HCT116 (cell line): ENCODE data around the gene KLF11. TPM values are rescaled to one million over a fixed set of nuclear protein-coding genes. Genes with fewer than 3 reads are reported as not detected.

ENCODE experiments used
- ATAC-seq: fragments of 200-7000 bp; cut with Tn5 transposase; 2 replicates; pipeline ENCODE4 v1.9.1; 2020; ENCODE audit warnings: mild to moderate bottlenecking, moderate library complexity
- BruUV-seq: library from RNA; stranded (reverse); fragments of 400-500 nt; replicated peaks from 2 replicates; lab custom pipeline; 2021; lab: Mats Ljungman, UMichigan
- CTCF ChIA-PET: fragments of 300-600 bp; sonication (Branson Sonifier 250); formaldehyde crosslinking; loops from one replicate; lab custom pipeline; 2021; ENCODE audit warnings: antibody characterized with exemption; lab: Charles Lee
- POLR2A ChIA-PET: fragments of 300-600, 350-600 bp; sonication (Branson Sonifier 250); formaldehyde crosslinking; loops from one replicate; lab custom pipeline; 2021; ENCODE audit warnings: antibody characterized with exemption; lab: Charles Lee
- RAD21 ChIA-PET, 2 experiments: fragments of 300-600 bp; sonication (Branson Sonifier 250); formaldehyde crosslinking; loops; one replicate each; lab custom pipeline; 2023; ENCODE audit warnings: low total read pairs in 2 of 2; ENCODE audit not compliant: uncharacterized antibody in 2 of 2, unreplicated experiment in 2 of 2, low non-redundant PET in 1 of 2; lab: Charles Lee
- DNase-seq: peaks from one replicate; pipeline ENCODE4 v3.0.0-alpha.2; 2010; ENCODE audit warnings: low read depth, low spot score
- H2AFZ ChIP-seq: fragments of 200-600 bp; shearing (Covaris generic), sonication (generic); 2 replicates; pipeline ENCODE4 v1.6.1; 2017; ENCODE audit warnings: low read depth, mixed run types, mixed read lengths, antibody characterized with exemption, low read length; ENCODE audit not compliant: poor library complexity, severe bottlenecking
- H3K27ac ChIP-seq: 2 replicates; pipeline ENCODE4 v1.5.1; 2012; ENCODE audit warnings: low read depth, low read length
- H3K27me3 ChIP-seq: fragments of 200-600 bp; sonication (generic); 2 replicates; pipeline ENCODE4 v1.6.1; 2016; ENCODE audit warnings: mixed run types, low read length, mixed read lengths; ENCODE audit not compliant: insufficient read depth
- H3K36me3 ChIP-seq, 2 experiments: fragments of 200-500 bp in 1 of 2; fragments of 200-600 bp in 1 of 2; sonication (Bioruptor generic) in 1 of 2; sonication (generic) in 1 of 2; 2 replicates each; pipeline versions ENCODE4 v1.5.1 to v1.6.1; 2014 to 2016; ENCODE audit warnings: low read length in 2 of 2, inconsistent platforms in 1 of 2, mixed read lengths in 1 of 2, mixed run types in 1 of 2; ENCODE audit not compliant: insufficient read depth in 2 of 2, control insufficient read depth in 1 of 2
- H3K4me1 ChIP-seq, 2 experiments: fragments of 200-600 bp in 1 of 2; sonication (generic) in 1 of 2; 2 replicates each; pipeline versions ENCODE4 v1.5.1 to v1.6.1; 2012 to 2017; ENCODE audit warnings: low read length in 2 of 2, inconsistent platforms in 1 of 2, mild to moderate bottlenecking in 1 of 2, mixed read lengths in 1 of 2, mixed run types in 1 of 2, moderate library complexity in 1 of 2; ENCODE audit not compliant: insufficient read depth in 2 of 2, control insufficient read depth in 1 of 2
- H3K4me2 ChIP-seq: fragments of 200-600 bp; sonication (generic); 2 replicates; pipeline ENCODE4 v1.6.1; 2017; ENCODE audit warnings: mixed run types, low read length, mixed read lengths
- H3K4me3 ChIP-seq, 2 experiments: fragments of 200-600 bp in 1 of 2; sonication (generic) in 1 of 2; replicated peaks in 1 of 2; 2 replicates each; pipeline ENCODE4 v1.5.1; 2011 to 2016; ENCODE audit warnings: low read length in 2 of 2, control low read depth in 1 of 2, low read depth in 1 of 2, mild to moderate bottlenecking in 1 of 2, mixed read lengths in 1 of 2, mixed run types in 1 of 2
- H3K79me2 ChIP-seq: fragments of 200-600 bp; sonication (generic); 2 replicates; pipeline ENCODE4 v1.6.1; 2017; ENCODE audit warnings: mild to moderate bottlenecking, mixed run types, low read length, moderate library complexity, mixed read lengths; ENCODE audit not compliant: insufficient read depth
- H3K9ac ChIP-seq: fragments of 200-600 bp; sonication (generic); 2 replicates; pipeline ENCODE4 v1.6.1; 2016; ENCODE audit warnings: low read length, mixed read lengths
- H3K9me2 ChIP-seq: fragments of 200-600 bp; sonication (generic), shearing (Covaris generic); 2 replicates; pipeline ENCODE4 v1.6.1; 2017; ENCODE audit warnings: mixed run types, mild to moderate bottlenecking, moderate library complexity; ENCODE audit not compliant: insufficient read depth
- H3K9me3 ChIP-seq, 2 experiments: fragments of 200-500 bp in 1 of 2; fragments of 200-600 bp in 1 of 2; sonication (Bioruptor generic) in 1 of 2; sonication (generic) in 1 of 2; 2 replicates each; pipeline ENCODE4 v1.6.1; 2014 to 2017; ENCODE audit warnings: low read length in 2 of 2, mixed read lengths in 2 of 2, inconsistent platforms in 1 of 2, low read depth in 1 of 2, mild to moderate bottlenecking in 1 of 2, mixed run types in 1 of 2, moderate library complexity in 1 of 2; ENCODE audit not compliant: control insufficient read depth in 1 of 2, insufficient read depth in 1 of 2
- H4K20me1 ChIP-seq: fragments of 200-600 bp; sonication (generic), shearing (Covaris generic); 2 replicates; pipeline ENCODE4 v1.6.1; 2017; ENCODE audit warnings: mixed run types, mild to moderate bottlenecking, moderate library complexity; ENCODE audit not compliant: insufficient read depth
- CBX3 ChIP-seq: IDR thresholded peaks from 2 replicates; pipeline ENCODE4 v1.6.1; 2012; ENCODE audit warnings: low read depth
- CEBPB ChIP-seq: IDR thresholded peaks from 2 replicates; pipeline ENCODE4 v1.6.1; 2012; ENCODE audit warnings: low read depth
- CTCF ChIP-seq, 3 experiments: fragments of 200-600 bp in 1 of 3; sonication (generic) in 1 of 3; IDR thresholded peaks in 2 of 3; conservative IDR thresholded peaks in 1 of 3; 2 replicates each; pipeline ENCODE4 v1.5.1; 2012 to 2017; ENCODE audit warnings: low read depth in 2 of 3, low read length in 2 of 3, antibody characterized with exemption in 1 of 3, borderline replicate concordance in 1 of 3, control low read depth in 1 of 3, mild to moderate bottlenecking in 1 of 3, mixed read lengths in 1 of 3, mixed run types in 1 of 3, moderate library complexity in 1 of 3; ENCODE audit not compliant: insufficient read depth in 1 of 3
- EGR1 ChIP-seq: IDR thresholded peaks from 2 replicates; pipeline ENCODE4 v1.6.1; 2012; ENCODE audit warnings: low read depth
- ELF1 ChIP-seq: IDR thresholded peaks from 2 replicates; pipeline ENCODE4 v1.6.1; 2012; ENCODE audit warnings: low read depth, borderline replicate concordance
- EZH2 ChIP-seq: fragments of 200-600 bp; sonication (generic); IDR thresholded peaks from 2 replicates; pipeline ENCODE4 v1.6.1; 2017; ENCODE audit warnings: antibody characterized with exemption, mixed run types
- EZH2phosphoT487 ChIP-seq: fragments of 200-600 bp; IDR thresholded peaks from 2 replicates; pipeline ENCODE4 v1.6.1; 2018; ENCODE audit warnings: antibody characterized with exemption, borderline replicate concordance
- FOSL1 ChIP-seq: IDR thresholded peaks from 2 replicates; pipeline ENCODE4 v1.6.1; 2012; ENCODE audit warnings: low read depth
- JUND ChIP-seq: IDR thresholded peaks from 2 replicates; pipeline ENCODE4 v1.6.1; 2012
- POLR2AphosphoS5 ChIP-seq: IDR thresholded peaks from 2 replicates; pipeline ENCODE4 v1.6.1; 2011; ENCODE audit warnings: mild to moderate bottlenecking, low read depth, low read length, moderate library complexity
- SIN3A ChIP-seq: IDR thresholded peaks from 2 replicates; pipeline ENCODE4 v1.6.1; 2012; ENCODE audit warnings: low read depth
- SP1 ChIP-seq: IDR thresholded peaks from 2 replicates; pipeline ENCODE4 v1.6.1; 2012; ENCODE audit warnings: low read depth
- TCF7L2 ChIP-seq: IDR thresholded peaks from 2 replicates; pipeline ENCODE4 v1.7.0; 2011; ENCODE audit warnings: borderline replicate concordance, inconsistent platforms; ENCODE audit not compliant: insufficient read depth, insufficient read length; ENCODE audit errors: extremely low read depth
- ZFX ChIP-seq: fragments of 450-650 bp; IDR thresholded peaks from 2 replicates; pipeline ENCODE4 v1.6.1; 2017
- ZNF274 ChIP-seq: fragments of 200-500 bp; sonication (Bioruptor generic); IDR thresholded peaks from 2 replicates; pipeline ENCODE4 v1.6.1; 2014; ENCODE audit warnings: mild to moderate bottlenecking, low read depth, low read length, inconsistent platforms
- intact Hi-C: fragments of 100-400 bp; cut with micrococcal nuclease; formaldehyde crosslinking; loops from 2 replicates; pipeline ENCODE4 v1.10.0; 2022
- total RNA-seq: library from RNA; stranded (reverse); gene quantifications from one replicate; pipeline ENCODE4 v1.2.1, GENCODE V29; 2021; ENCODE audit not compliant: unreplicated experiment
- TF ChIP-seq, protein P1 (sequence below): IDR thresholded peaks from 2 replicates; pipeline ENCODE4 v1.6.1; 2011; ENCODE audit warnings: mild to moderate bottlenecking, low read length, moderate library complexity; ENCODE audit not compliant: insufficient replicate concordance; ENCODE audit errors: extremely low read depth
- TF ChIP-seq, protein P2 (sequence below): IDR thresholded peaks from 2 replicates; pipeline ENCODE4 v1.6.1; 2012

KLF11 gene
- total RNA-seq, 1 experiment from 2014 or later = 9.0 TPM

GRCh38 chr2:10022041-10022421 lies 21.3 kb upstream of the KLF11 start:
- Histone ChIP-seq H2AFZ (no peak overlapping the region), H4K20me1 (no peaks in the 10 kb centered on the region), H3K27me3 (no peaks in the 10 kb centered on the region), H3K27ac (no peak overlapping the region), H3K4me2 (no peak overlapping the region), H3K9me3 (no peaks in the 10 kb centered on the region), H3K79me2 (no peaks in the 10 kb centered on the region), H3K9ac (no peak overlapping the region), H3K36me3 (no peaks in the 10 kb centered on the region), H3K4me1 (no peaks in the 10 kb centered on the region), H3K9me2 (no peaks in the 10 kb centered on the region), H3K4me3 (no peak overlapping the region)
- POLR2A ChIA-PET = no interaction called here
- RAD21 ChIA-PET = no interaction called here
- no peak for TF ChIP-seq CBX3
- intact Hi-C loops = no loop called here
- DNase-seq (no peak), ATAC-seq (0 out of 2 replicates have a peak, but pooled peaks have one; percentile 6)
- no TSS peak for BruUV-seq
- CTCF ChIA-PET = interaction anchor here (1.3 kb wide), 1 partner anchor 38 kb away, joined by 3 read pairs; no protein-coding TSS in a partner anchor

DNA sequence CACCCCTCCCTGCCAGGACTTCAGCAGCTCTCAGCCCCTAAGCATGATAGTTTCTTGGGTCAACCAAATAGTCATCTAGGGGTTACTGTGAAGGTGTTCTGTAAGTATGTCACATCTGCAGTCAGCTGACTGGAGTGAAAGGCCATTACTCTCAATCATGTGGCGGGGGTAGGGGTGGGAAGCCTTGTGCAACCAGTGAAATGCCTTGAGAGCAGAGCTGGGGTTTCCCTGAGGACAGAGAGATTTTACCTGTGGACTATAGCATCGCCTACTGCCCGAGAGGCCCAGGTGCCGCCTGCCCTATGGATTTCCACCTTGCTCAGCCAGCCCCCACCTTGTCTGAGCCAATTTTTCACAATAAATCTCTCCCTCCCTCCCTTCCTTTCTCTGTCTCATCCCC lies 20.9 kb upstream of the KLF11 start:
- CTCF ChIA-PET = interaction anchor here (1.3 kb wide), 1 partner anchor 38 kb away, joined by 3 read pairs; no protein-coding TSS in a partner anchor
- no TSS peak for BruUV-seq

More for the DNA sequence above, 20.9 kb upstream of the KLF11 start:
- TF ChIP-seq, protein P1, sequence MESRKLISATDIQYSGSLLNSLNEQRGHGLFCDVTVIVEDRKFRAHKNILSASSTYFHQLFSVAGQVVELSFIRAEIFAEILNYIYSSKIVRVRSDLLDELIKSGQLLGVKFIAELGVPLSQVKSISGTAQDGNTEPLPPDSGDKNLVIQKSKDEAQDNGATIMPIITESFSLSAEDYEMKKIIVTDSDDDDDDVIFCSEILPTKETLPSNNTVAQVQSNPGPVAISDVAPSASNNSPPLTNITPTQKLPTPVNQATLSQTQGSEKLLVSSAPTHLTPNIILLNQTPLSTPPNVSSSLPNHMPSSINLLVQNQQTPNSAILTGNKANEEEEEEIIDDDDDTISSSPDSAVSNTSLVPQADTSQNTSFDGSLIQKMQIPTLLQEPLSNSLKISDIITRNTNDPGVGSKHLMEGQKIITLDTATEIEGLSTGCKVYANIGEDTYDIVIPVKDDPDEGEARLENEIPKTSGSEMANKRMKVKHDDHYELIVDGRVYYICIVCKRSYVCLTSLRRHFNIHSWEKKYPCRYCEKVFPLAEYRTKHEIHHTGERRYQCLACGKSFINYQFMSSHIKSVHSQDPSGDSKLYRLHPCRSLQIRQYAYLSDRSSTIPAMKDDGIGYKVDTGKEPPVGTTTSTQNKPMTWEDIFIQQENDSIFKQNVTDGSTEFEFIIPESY = no peak
- TF ChIP-seq ZNF274 (no peak), EGR1 (no peak), FOSL1 (no peak), ELF1 (no peak), CTCF (IDR thresholded peaks at IDR 0.05 in 2 of 3, conservative IDR thresholded peaks at IDR 0.05 in 1 of 3; ENCODE audit: borderline replicate concordance in 1 of 3, insufficient read depth in 1 of 3, low read depth in 2 of 3, low read length in 2 of 3) (no peak), POLR2AphosphoS5 (no peak), EZH2 (no peak), EZH2phosphoT487 (no peak), ZFX (no peak), JUND (no peak), SIN3A (no peak), CEBPB (no peak), CBX3 (no peak), TCF7L2 (no peak), SP1 (no peak)
- TF ChIP-seq, protein P2, sequence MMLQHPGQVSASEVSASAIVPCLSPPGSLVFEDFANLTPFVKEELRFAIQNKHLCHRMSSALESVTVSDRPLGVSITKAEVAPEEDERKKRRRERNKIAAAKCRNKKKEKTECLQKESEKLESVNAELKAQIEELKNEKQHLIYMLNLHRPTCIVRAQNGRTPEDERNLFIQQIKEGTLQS = no peak
- ChIA-PET POLR2A (no interaction called here), RAD21 (no interaction called here)
- Histone ChIP-seq H3K27me3 (no peaks in the 10 kb centered on the region), H3K79me2 (no peaks in the 10 kb centered on the region), H3K27ac (no peak overlapping the region), H3K36me3 (no peaks in the 10 kb centered on the region), H2AFZ (no peak overlapping the region), H3K4me1 (no peaks in the 10 kb centered on the region), H3K4me3 (no peak overlapping the region), H3K4me2 (no peak overlapping the region), H3K9ac (no peak overlapping the region), H3K9me3 (no peaks in the 10 kb centered on the region), H3K9me2 (no peaks in the 10 kb centered on the region), H4K20me1 (no peaks in the 10 kb centered on the region)
- intact Hi-C loops = no loop called here
- ATAC-seq (no peak), DNase-seq (no peak)
